IMR-90 (cell line): ENCODE measurements around the gene ZNF212. TPM values are rescaled to one million over a fixed set of nuclear protein-coding genes. Genes with fewer than 3 reads are reported as not detected.

Source experiments
- ATAC-seq: fragments of 200-7000 bp; cut with Tn5 transposase; 2 replicates; pipeline ENCODE4 v1.9.1; 2020; ENCODE audit warnings: low read depth, mild to moderate bottlenecking, moderate library complexity
- BruUV-seq: library from RNA; stranded (reverse); fragments of 400-500 nt; replicated peaks from 2 replicates; lab custom pipeline; 2021; lab: Mats Ljungman, UMichigan
- CTCF ChIA-PET: fragments of 300-600 bp; formaldehyde crosslinking; extraction: SDS; loops from one replicate; lab custom pipeline; 2021; ENCODE audit warnings: antibody characterized with exemption; lab: Yijun Ruan, JAX
- POLR2A ChIA-PET: fragments of 300-600 bp; sonication (Branson Sonifier 250); formaldehyde crosslinking; loops from one replicate; lab custom pipeline; 2022; ENCODE audit warnings: antibody characterized with exemption; ENCODE audit not compliant: unreplicated experiment; lab: Charles Lee
- DNase-seq: peaks from one replicate; pipeline ENCODE4 v3.0.0; 2013
- H2AFZ ChIP-seq: replicated peaks from 2 replicates; pipeline ENCODE3; 2013; ENCODE audit warnings: low read length, mild to moderate bottlenecking; ENCODE audit not compliant: poor library complexity
- H2AK5ac ChIP-seq: 2 replicates; pipeline ENCODE4 v1.6.1; 2013; ENCODE audit warnings: low read depth, low read length, inconsistent platforms
- H2AK9ac ChIP-seq: replicated peaks from 2 replicates; pipeline ENCODE3; 2013; ENCODE audit warnings: mild to moderate bottlenecking, low read depth, low read length, moderate library complexity; ENCODE audit not compliant: poor library complexity
- H2BK120ac ChIP-seq: 2 replicates; pipeline ENCODE4 v1.6.1; 2013; ENCODE audit warnings: low read depth, low read length, inconsistent platforms
- H2BK15ac ChIP-seq: 3 replicates; pipeline ENCODE4 v1.6.1; 2013; ENCODE audit warnings: low read depth, low read length, inconsistent platforms
- H2BK20ac ChIP-seq: 2 replicates; pipeline ENCODE4 v1.6.1; 2013; ENCODE audit warnings: low read depth, mild to moderate bottlenecking, inconsistent platforms, low read length, moderate library complexity
- H2BK5ac ChIP-seq: 2 replicates; pipeline ENCODE4 v1.6.1; 2013; ENCODE audit warnings: mild to moderate bottlenecking, low read depth, low read length, inconsistent platforms; ENCODE audit not compliant: poor library complexity, severe bottlenecking
- H3K14ac ChIP-seq: replicated peaks from 2 replicates; pipeline ENCODE4 v1.6.1; 2013; ENCODE audit warnings: low read depth, low read length, inconsistent platforms
- H3K18ac ChIP-seq: 2 replicates; pipeline ENCODE4 v1.6.1; 2013; ENCODE audit warnings: low read depth, low read length, control low read depth
- H3K23ac ChIP-seq: 2 replicates; pipeline ENCODE4 v1.6.1; 2013; ENCODE audit warnings: low read depth, low read length, inconsistent platforms
- H3K27ac ChIP-seq: 2 replicates; pipeline ENCODE4 v1.5.1; 2013; ENCODE audit warnings: mild to moderate bottlenecking, control low read depth, low read length; ENCODE audit not compliant: insufficient read depth
- H3K27me3 ChIP-seq: 2 replicates; pipeline ENCODE4 v1.6.1; 2013; ENCODE audit warnings: low read length; ENCODE audit not compliant: control insufficient read depth, insufficient read depth
- H3K36me3 ChIP-seq: 2 replicates; pipeline ENCODE4 v1.6.1; 2013; ENCODE audit warnings: low read length, mixed read lengths; ENCODE audit not compliant: control insufficient read depth, insufficient read depth
- H3K4ac ChIP-seq: 2 replicates; pipeline ENCODE4 v1.6.1; 2013; ENCODE audit warnings: low read depth, low read length, inconsistent platforms
- H3K4me1 ChIP-seq: 2 replicates; pipeline ENCODE4 v1.6.1; 2013; ENCODE audit warnings: low read length, mixed read lengths; ENCODE audit not compliant: control insufficient read depth, insufficient read depth
- H3K4me2 ChIP-seq: 2 replicates; pipeline ENCODE4 v1.6.1; 2013; ENCODE audit warnings: low read depth, mild to moderate bottlenecking, control low read depth, low read length, moderate library complexity
- H3K4me3 ChIP-seq: 2 replicates; pipeline ENCODE4 v1.5.1; 2013; ENCODE audit warnings: low read depth, mild to moderate bottlenecking, control low read depth, low read length, moderate library complexity; ENCODE audit not compliant: insufficient read depth
- H3K56ac ChIP-seq: 2 replicates; pipeline ENCODE4 v1.6.1; 2013; ENCODE audit warnings: low read length, inconsistent platforms; ENCODE audit not compliant: insufficient read depth; ENCODE audit errors: extremely low read depth
- H3K79me1 ChIP-seq, 2 experiments: 2 replicates each; pipeline ENCODE4 v1.6.1; 2013; ENCODE audit warnings: low read length in 2 of 2, inconsistent platforms in 1 of 2, low read depth in 1 of 2
- H3K9ac ChIP-seq: 2 replicates; pipeline ENCODE4 v1.6.1; 2013; ENCODE audit warnings: low read depth, low read length, control low read depth
- H3K9me1 ChIP-seq: 2 replicates; pipeline ENCODE4 v1.6.1; 2013; ENCODE audit warnings: low read length, inconsistent platforms; ENCODE audit not compliant: insufficient read depth
- H3K9me3 ChIP-seq: 2 replicates; pipeline ENCODE4 v1.6.1; 2013; ENCODE audit warnings: low read length; ENCODE audit not compliant: control insufficient read depth, insufficient read depth
- H4K20me1 ChIP-seq: 2 replicates; pipeline ENCODE4 v1.6.1; 2013; ENCODE audit warnings: low read length, inconsistent platforms; ENCODE audit not compliant: insufficient read depth
- H4K5ac ChIP-seq: 2 replicates; pipeline ENCODE4 v1.6.1; 2013; ENCODE audit warnings: mild to moderate bottlenecking, low read depth, low read length, control low read depth
- H4K8ac ChIP-seq, 2 experiments: 2 replicates each; pipeline ENCODE4 v1.6.1; 2013; ENCODE audit warnings: low read depth in 2 of 2, low read length in 2 of 2, control low read depth in 1 of 2, inconsistent platforms in 1 of 2
- H4K91ac ChIP-seq: 2 replicates; pipeline ENCODE4 v1.6.1; 2013; ENCODE audit warnings: low read depth, low read length, inconsistent platforms; ENCODE audit not compliant: insufficient read depth
- BHLHE40 ChIP-seq: fragments of 150-350 bp; IDR thresholded peaks from 2 replicates; pipeline ENCODE4 v1.6.1; 2016; ENCODE audit warnings: mild to moderate bottlenecking, low read depth, low read length
- CEBPB ChIP-seq: IDR thresholded peaks from 2 replicates; pipeline ENCODE4 v1.6.1; 2012; ENCODE audit warnings: low read depth, low read length, improper control_type of control experiment
- CHD1 ChIP-seq: IDR thresholded peaks from 2 replicates; pipeline ENCODE4 v1.6.1; 2012; ENCODE audit warnings: low read depth, low read length, improper control_type of control experiment
- CTCF ChIP-seq: conservative IDR thresholded peaks from 2 replicates; pipeline ENCODE4 v1.5.1; 2012; ENCODE audit warnings: mild to moderate bottlenecking, low read depth, low read length, improper control_type of control experiment
- ELK1 ChIP-seq: fragments of 150-350 bp; IDR thresholded peaks from 2 replicates; pipeline ENCODE4 v1.6.1; 2016; ENCODE audit warnings: low read depth, mild to moderate bottlenecking, low read length, moderate library complexity, borderline replicate concordance
- FOS ChIP-seq: fragments of 150-350 bp; IDR thresholded peaks from 2 replicates; pipeline ENCODE4 v1.6.1; 2016; ENCODE audit warnings: low read depth, low read length
- MAFK ChIP-seq: IDR thresholded peaks from 2 replicates; pipeline ENCODE4 v1.6.1; 2012; ENCODE audit warnings: low read depth, low read length, improper control_type of control experiment
- MAZ ChIP-seq: IDR thresholded peaks from 2 replicates; pipeline ENCODE4 v1.6.1; 2012; ENCODE audit warnings: low read depth, mild to moderate bottlenecking, low read length, improper control_type of control experiment, moderate library complexity, borderline replicate concordance
- MXI1 ChIP-seq: IDR thresholded peaks from 2 replicates; pipeline ENCODE4 v1.6.1; 2012; ENCODE audit warnings: low read depth, mild to moderate bottlenecking, low read length, moderate library complexity, borderline replicate concordance
- NFE2L2 ChIP-seq: fragments of 150-350 bp; IDR thresholded peaks from 2 replicates; pipeline ENCODE4 v1.6.1; 2016; ENCODE audit warnings: low read depth, mild to moderate bottlenecking, low read length
- POLR2A ChIP-seq: IDR thresholded peaks from 2 replicates; pipeline ENCODE4 v1.6.1; 2012; ENCODE audit warnings: mild to moderate bottlenecking, low read depth, low read length
- RAD21 ChIP-seq: IDR thresholded peaks from 2 replicates; pipeline ENCODE4 v1.6.1; 2012; ENCODE audit warnings: low read length, improper control_type of control experiment
- RCOR1 ChIP-seq: IDR thresholded peaks from 2 replicates; pipeline ENCODE4 v1.6.1; 2012; ENCODE audit warnings: mild to moderate bottlenecking, low read length, improper control_type of control experiment; ENCODE audit not compliant: insufficient replicate concordance
- RFX5 ChIP-seq: IDR thresholded peaks from 2 replicates; pipeline ENCODE4 v1.8.0; 2012; ENCODE audit warnings: low read depth, mild to moderate bottlenecking, low read length, moderate library complexity
- SMC3 ChIP-seq: fragments of 150-350 bp; IDR thresholded peaks from 2 replicates; pipeline ENCODE4 v1.6.1; 2016; ENCODE audit warnings: low read depth, mild to moderate bottlenecking, antibody characterized with exemption, low read length, moderate library complexity
- USF2 ChIP-seq: fragments of 150-350 bp; IDR thresholded peaks from 2 replicates; pipeline ENCODE4 v1.6.1; 2017; ENCODE audit warnings: mild to moderate bottlenecking, antibody characterized with exemption, low read length, low read depth
- WGBS, 2 experiments: methylation state at CpG; one replicate each; pipeline versions ENCODE4 v1.1.5 to v1.1.7; 2013; ENCODE audit warnings: missing lambda C conversion rate in 2 of 2; ENCODE audit not compliant: insufficient read length in 1 of 2; ENCODE audit errors: extremely low coverage in 2 of 2; 5-methylcytosine and 5-hydroxymethylcytosine counted together
- dilution Hi-C: fragments of 300-500 bp; cut with HindIII; formaldehyde crosslinking; loops from one replicate; pipeline ENCODE4 v1.14.3; 2018; ENCODE audit warnings: low sequenced_read_pairs; ENCODE audit not compliant: unreplicated experiment
- in situ Hi-C: fragments of 300-500 bp; cut with MboI; formaldehyde crosslinking; loops from 3 replicates; pipeline ENCODE4 v1.14.3; 2019; ENCODE audit warnings: low sequenced_read_pairs, inconsistent platforms, mixed read lengths
- intact Hi-C: fragments of 100-400 bp; cut with micrococcal nuclease; formaldehyde crosslinking; loops from 2 replicates; pipeline ENCODE4 v1.10.0; 2022
- polyA plus RNA-seq, 3 experiments: library from polyadenylated mRNA; depleted of rRNA; stranded (reverse); fragments of >200 nt; gene quantifications; 2 replicates each; pipeline ENCODE4 v1.2.3, GENCODE V29; 2012; ENCODE audit warnings: low replicate concordance in 1 of 3
- total RNA-seq: library from RNA; depleted of rRNA; stranded (reverse); fragments of >200 nt; gene quantifications from 2 replicates; pipeline ENCODE4 v1.2.3, GENCODE V29; 2012

The ZNF212 gene
- total and polyA plus RNA-seq, 2 of the 4 experiments (the other 2 are of a cell fraction) = 3.8 to 5.1 TPM

- ATAC-seq (no peak), DNase-seq (no peak)
- Histone ChIP-seq H2AFZ (no peak overlapping the region), H3K4me3 (no peak overlapping the region), H3K4me2 (no peak overlapping the region), H2BK5ac (no peak overlapping the region), H3K56ac (no peak overlapping the region), H3K4ac (0 out of 2 replicates have a peak overlapping the region, but pooled peaks have one; percentile 19), H2AK9ac (no peak overlapping the region), H3K14ac (no peak overlapping the region), H3K9me3 (no peaks in the 10 kb centered on the region; the same call in 1 of the 2 replicates), H3K27ac (no peak overlapping the region), H3K79me1 (peaks cover 5 to 21% of the 10 kb centered on the region in 2 experiments; a peak in 3 of 4 replicates), H2AK5ac (no peak overlapping the region), H4K20me1 (no peaks in the 10 kb centered on the region; the same call in 1 of the 2 replicates), H3K23ac (no peak overlapping the region), H3K27me3 (no peaks in the 10 kb centered on the region), H4K8ac (no peak overlapping the region; a peak in 1 of 4 replicates), H4K5ac (no peak overlapping the region), H3K36me3 (no peaks in the 10 kb centered on the region), H2BK120ac (no peak overlapping the region), H3K9me1 (peaks cover 16% of the 10 kb centered on the region), H2BK20ac (no peak overlapping the region), H3K18ac (no peak overlapping the region), H3K4me1 (peaks cover 16% of the 10 kb centered on the region), H3K9ac (no peak overlapping the region), H2BK15ac (no peak overlapping the region), H4K91ac (no peak overlapping the region)
- BruUV-seq = no TSS peak
- POLR2A ChIA-PET = no interaction called here
- CTCF ChIA-PET = no interaction called here
- in situ Hi-C loops (no loop called here), intact Hi-C loops (no loop called here), dilution Hi-C loops (no loop called here)
- WGBS, 2 experiments = 83% methylated on average over 2 of the region's 7 CpGs; no CpG with 5 or more reads in 1 of the 2 experiments
- TF ChIP-seq MXI1 (no peak), RFX5 (no peak), CTCF (no peak), BHLHE40 (no peak), RAD21 (no peak), CEBPB (no peak), RCOR1 (no peak), NFE2L2 (no peak), MAFK (no peak), ELK1 (no peak), SMC3 (no peak), MAZ (no peak), CHD1 (no peak), USF2 (no peak), FOS (no peak), POLR2A (no peak)
Observed at GRCh38 chr7:149237502-149237901, 1.9 kb upstream of the ZNF212 start.
